Measurements from ENCODE around the gene CACNB3. TPM values are rescaled to one million over a fixed set of nuclear protein-coding genes. Genes with fewer than 3 reads are reported as not detected.

Gene CACNB3
- total RNA-seq, 4 donors from 2014 or later = 1.2 to 5.7 (median 2.7) TPM

DNA sequence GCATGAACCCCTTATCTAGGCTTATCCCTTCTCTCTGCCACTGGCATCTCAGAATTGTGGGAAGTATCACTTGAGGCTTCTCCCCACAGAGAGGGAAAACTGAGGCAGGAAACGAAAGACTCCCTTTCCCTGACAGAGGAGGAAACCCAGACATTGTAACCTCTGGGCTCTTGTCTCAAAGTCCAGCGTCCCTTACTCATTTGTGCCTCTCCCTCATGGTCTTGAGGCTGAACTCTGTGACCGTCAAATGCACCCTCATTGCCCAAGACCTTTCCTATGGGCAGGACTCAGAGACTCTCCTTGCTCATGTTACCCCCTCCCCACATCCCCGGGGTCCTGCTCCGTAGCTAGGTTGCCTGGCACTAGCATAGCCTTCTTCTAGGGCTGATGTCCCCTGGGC lies 3.8 kb downstream of the CACNB3 start:
- Histone ChIP-seq H3K27ac (no peak overlapping the region), H3K36me3 (no peaks in the 10 kb centered on the region), H3K27me3 (peaks cover 6 to 27% (median 19%) of the 10 kb centered on the region in 3 donors), H3K4me3 (no peak overlapping the region), H3K9me3 (no peaks in the 10 kb centered on the region), H3K4me1 (peaks cover 12 to 17% of the 10 kb centered on the region in 2 donors)
- DNase-seq (no peak), ATAC-seq (no peak)
- in situ Hi-C loops (cut with MboI; ENCODE audit: low sequenced_read_pairs in 4 of 4) (no loop called here), intact Hi-C loops (cut with DNase I; ENCODE audit: low total_unique reads) (no loop called here)
- TF ChIP-seq POLR2A (IDR thresholded peaks at IDR 0.05) = no peak
- TF ChIP-seq, protein P1, sequence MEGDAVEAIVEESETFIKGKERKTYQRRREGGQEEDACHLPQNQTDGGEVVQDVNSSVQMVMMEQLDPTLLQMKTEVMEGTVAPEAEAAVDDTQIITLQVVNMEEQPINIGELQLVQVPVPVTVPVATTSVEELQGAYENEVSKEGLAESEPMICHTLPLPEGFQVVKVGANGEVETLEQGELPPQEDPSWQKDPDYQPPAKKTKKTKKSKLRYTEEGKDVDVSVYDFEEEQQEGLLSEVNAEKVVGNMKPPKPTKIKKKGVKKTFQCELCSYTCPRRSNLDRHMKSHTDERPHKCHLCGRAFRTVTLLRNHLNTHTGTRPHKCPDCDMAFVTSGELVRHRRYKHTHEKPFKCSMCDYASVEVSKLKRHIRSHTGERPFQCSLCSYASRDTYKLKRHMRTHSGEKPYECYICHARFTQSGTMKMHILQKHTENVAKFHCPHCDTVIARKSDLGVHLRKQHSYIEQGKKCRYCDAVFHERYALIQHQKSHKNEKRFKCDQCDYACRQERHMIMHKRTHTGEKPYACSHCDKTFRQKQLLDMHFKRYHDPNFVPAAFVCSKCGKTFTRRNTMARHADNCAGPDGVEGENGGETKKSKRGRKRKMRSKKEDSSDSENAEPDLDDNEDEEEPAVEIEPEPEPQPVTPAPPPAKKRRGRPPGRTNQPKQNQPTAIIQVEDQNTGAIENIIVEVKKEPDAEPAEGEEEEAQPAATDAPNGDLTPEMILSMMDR (IDR thresholded peaks at IDR 0.05 in 4 of 5, conservative IDR thresholded peaks at IDR 0.05 in 1 of 5) = no peak

DNA sequence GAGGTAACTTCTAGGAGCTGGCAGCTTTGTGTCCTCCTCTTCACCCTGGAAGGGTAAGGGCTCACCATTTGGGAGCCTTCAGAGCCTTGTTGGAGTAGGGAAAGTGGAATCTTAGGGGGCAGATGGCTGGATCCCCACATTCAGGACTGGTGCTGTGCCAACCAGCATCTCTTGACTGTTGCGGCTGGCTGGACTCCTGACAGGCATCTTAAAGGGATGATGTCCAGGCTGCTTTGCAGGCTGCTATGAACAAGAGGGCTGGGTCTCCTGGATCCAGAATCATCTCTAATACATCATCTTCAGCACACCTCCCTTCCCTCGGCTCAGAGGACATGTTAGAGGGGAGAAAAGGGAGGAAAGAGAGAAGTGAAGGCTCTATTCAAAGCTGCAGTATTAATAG lies 4.4 kb downstream of the CACNB3 start:
- no peak overlapping the region for H3K27ac ChIP-seq
- in situ Hi-C loops (cut with MboI; ENCODE audit: low sequenced_read_pairs in 4 of 4) = no loop called here
- peaks cover 11 to 14% of the 10 kb centered on the region in 2 donors for H3K4me1 ChIP-seq
- H3K36me3 ChIP-seq = no peaks in the 10 kb centered on the region
- H3K27me3 ChIP-seq = peaks cover 6 to 22% (median 15%) of the 10 kb centered on the region in 3 donors
- intact Hi-C loops (cut with DNase I; ENCODE audit: low total_unique reads) = no loop called here
- ATAC-seq (no peak), DNase-seq (no peak)
- H3K9me3 ChIP-seq = no peaks in the 10 kb centered on the region
- TF ChIP-seq, protein P1 (IDR thresholded peaks at IDR 0.05 in 4 of 5, conservative IDR thresholded peaks at IDR 0.05 in 1 of 5) = no peak
- TF ChIP-seq POLR2A (IDR thresholded peaks at IDR 0.05) = no peak
- H3K4me3 ChIP-seq = no peak overlapping the region

DNA sequence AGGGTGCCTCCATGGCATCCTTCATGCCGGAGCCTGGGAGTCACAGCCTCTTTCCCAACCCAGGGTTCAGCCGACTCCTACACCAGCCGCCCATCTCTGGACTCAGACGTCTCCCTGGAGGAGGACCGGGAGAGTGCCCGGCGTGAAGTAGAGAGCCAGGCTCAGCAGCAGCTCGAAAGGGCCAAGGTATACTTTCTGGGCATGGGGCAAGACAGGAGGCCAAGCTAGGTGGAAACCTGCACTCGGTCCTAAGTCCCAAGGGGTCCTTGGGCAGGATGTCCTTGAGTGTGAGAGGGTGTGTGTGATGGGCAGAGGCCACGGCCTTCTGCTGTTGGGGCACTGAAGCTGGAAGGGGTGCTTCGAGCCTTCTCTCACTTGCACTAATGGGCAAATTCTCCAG lies 5.0 kb downstream of the CACNB3 start:
- Histone ChIP-seq H3K4me1 (peaks cover 7 to 8% of the 10 kb centered on the region in 2 donors), H3K27me3 (peaks cover 6 to 16% (median 9%) of the 10 kb centered on the region in 3 donors), H3K4me3 (no peak overlapping the region), H3K9me3 (no peaks in the 10 kb centered on the region), H3K36me3 (peaks cover 0 to 2% of the 10 kb centered on the region in 2 donors), H3K27ac (no peak overlapping the region)
- intact Hi-C loops (cut with DNase I; ENCODE audit: low total_unique reads) = no loop called here
- DNase-seq (no peak), ATAC-seq (no peak)
- TF ChIP-seq, protein P1 (IDR thresholded peaks at IDR 0.05 in 4 of 5, conservative IDR thresholded peaks at IDR 0.05 in 1 of 5) = no peak
- TF ChIP-seq POLR2A (IDR thresholded peaks at IDR 0.05) = no peak
- in situ Hi-C loops (cut with MboI; ENCODE audit: low sequenced_read_pairs in 4 of 4) = no loop called here

DNA sequence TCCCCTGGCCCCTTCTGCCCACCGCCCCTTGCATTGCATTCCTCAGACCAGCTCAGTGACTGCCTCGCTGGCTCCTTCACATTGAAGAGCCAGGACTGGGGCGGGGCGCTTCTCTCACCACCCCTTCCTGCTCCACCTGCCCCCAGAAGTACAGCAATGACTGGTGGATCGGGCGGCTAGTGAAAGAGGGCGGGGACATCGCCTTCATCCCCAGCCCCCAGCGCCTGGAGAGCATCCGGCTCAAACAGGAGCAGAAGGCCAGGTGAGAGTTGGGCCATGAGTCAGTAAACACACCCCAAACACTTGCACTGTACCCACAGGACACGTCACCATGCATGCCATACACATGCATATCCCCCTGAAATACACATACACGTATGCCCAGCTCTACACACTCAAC lies 5.8 kb downstream of the CACNB3 start:
- ATAC-seq = no peak
- no peak overlapping the region for H3K27ac ChIP-seq
- H3K4me1 ChIP-seq = peaks cover under 1 to 3% of the 10 kb centered on the region in 2 donors
- H3K4me3 ChIP-seq = no peak overlapping the region
- H3K36me3 ChIP-seq = peaks cover 0 to 11% of the 10 kb centered on the region in 2 donors
- TF ChIP-seq, protein P1 (IDR thresholded peaks at IDR 0.05 in 4 of 5, conservative IDR thresholded peaks at IDR 0.05 in 1 of 5) = no peak
- no peak for TF ChIP-seq POLR2A (IDR thresholded peaks at IDR 0.05)
- in situ Hi-C loops (cut with MboI; ENCODE audit: low sequenced_read_pairs in 4 of 4) = no loop called here
- no peaks in the 10 kb centered on the region for H3K9me3 ChIP-seq
- DNase-seq = no peak
- H3K27me3 ChIP-seq = peaks cover under 1 to 8% (median 1%) of the 10 kb centered on the region in 3 donors
- intact Hi-C loops (cut with DNase I; ENCODE audit: low total_unique reads) = no loop called here

DNA sequence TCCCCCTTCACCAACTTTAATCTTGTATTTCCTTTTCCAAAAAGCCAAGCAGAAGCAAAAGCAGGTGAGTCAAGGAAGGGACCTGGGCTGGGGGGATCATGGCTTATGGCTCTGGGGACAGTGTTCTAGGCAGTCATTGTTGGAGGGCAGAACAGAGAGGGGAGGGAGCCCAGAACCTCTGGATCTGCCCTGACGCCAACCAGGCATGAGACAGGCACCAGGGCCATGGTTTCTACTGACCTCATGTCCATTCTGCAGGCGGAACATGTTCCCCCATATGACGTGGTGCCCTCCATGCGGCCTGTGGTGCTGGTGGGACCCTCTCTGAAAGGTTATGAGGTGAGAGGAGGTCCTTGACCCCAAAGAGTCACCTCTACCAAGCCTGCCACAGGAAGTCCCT lies 6.6 kb downstream of the CACNB3 start:
- intact Hi-C loops (cut with DNase I; ENCODE audit: low total_unique reads) = no loop called here

More for the DNA sequence above, 6.6 kb downstream of the CACNB3 start:
- no peaks in the 10 kb centered on the region for H3K4me1 ChIP-seq
- peaks cover 0 to 18% of the 10 kb centered on the region in 2 donors for H3K36me3 ChIP-seq
- no peak for DNase-seq
- H3K27ac ChIP-seq = no peak overlapping the region
- no peaks in the 10 kb centered on the region for H3K9me3 ChIP-seq
- no peaks in the 10 kb centered on the region for H3K27me3 ChIP-seq
- no peak for TF ChIP-seq POLR2A (IDR thresholded peaks at IDR 0.05)
- TF ChIP-seq, protein P1 (IDR thresholded peaks at IDR 0.05 in 4 of 5, conservative IDR thresholded peaks at IDR 0.05 in 1 of 5) = no peak
- ATAC-seq = no peak
- H3K4me3 ChIP-seq = no peak overlapping the region
- in situ Hi-C loops (cut with MboI; ENCODE audit: low sequenced_read_pairs in 4 of 4) = no loop called here
